DMS153 treated with DMSO at 0.1 percent for 48 hours (cell line): ENCODE results near the gene CERS4.
A peak's percentile ranks its signal among the peaks of the same experiment; 100 is the strongest.
"Not testable (repeated sequence)": the region's sequence is repeated elsewhere in the genome, so short reads cannot be mapped to it uniquely, and the experiment has no call there.

Experiments
- DNase-seq: peaks from one replicate; lab custom pipeline; 2025; ENCODE audit not compliant: unreplicated experiment; lab: John Stamatoyannopoulos, UW

The CERS4 gene

GRCh38 chr19:8208922-8209461, at the start of gene CERS4:
Gene CERS4 (plus strand): TSS chr19:8209370. CDS start chr19:8251077, 41,707 bp downstream.
- peak; percentile 76 for DNase-seq

- no peak for DNase-seq
Observed at GRCh38 chr19:8161135-8161646, 48.0 kb upstream of the CERS4 start.

- DNase-seq = no peak
Observed at GRCh38 chr19:8163759-8164158, 45.4 kb upstream of the CERS4 start.

GRCh38 chr19:8167985-8168384, 41.2 kb upstream of the CERS4 start:
- DNase-seq = no peak

GRCh38 chr19:8168537-8168936, 40.6 kb upstream of the CERS4 start:
- DNase-seq = no peak

GRCh38 chr19:8174706-8175105, 34.5 kb upstream of the CERS4 start:
- no peak for DNase-seq

- DNase-seq = no peak
Observed at GRCh38 chr19:8180018-8180417, 29.2 kb upstream of the CERS4 start.

- no peak for DNase-seq
Observed at GRCh38 chr19:8184274-8184673, 24.9 kb upstream of the CERS4 start.

GRCh38 chr19:8185343-8186068, 23.7 kb upstream of the CERS4 start:
- no peak for DNase-seq

- DNase-seq = no peak
Observed at GRCh38 chr19:8192221-8192820, 16.8 kb upstream of the CERS4 start.

GRCh38 chr19:8194528-8195267, 14.5 kb upstream of the CERS4 start:
- no peak for DNase-seq

GRCh38 chr19:8196271-8196927, 12.8 kb upstream of the CERS4 start:
- no peak for DNase-seq

- DNase-seq = not testable (repeated sequence)
Observed at GRCh38 chr19:8203288-8204120, 5.7 kb upstream of the CERS4 start.

GRCh38 chr19:8204961-8205360, 4.2 kb upstream of the CERS4 start:
- peak; percentile 61 for DNase-seq

- peak; percentile 72 for DNase-seq
Observed at GRCh38 chr19:8206147-8207087, 2.8 kb upstream of the CERS4 start.

GRCh38 chr19:8207326-8207725, 1.8 kb upstream of the CERS4 start:
- DNase-seq = not testable (repeated sequence)

- DNase-seq = no peak
Observed at GRCh38 chr19:8208119-8208921, 850 bp upstream of the CERS4 start.
